ENCODE measurements around the gene GALNT18.

DNA sequence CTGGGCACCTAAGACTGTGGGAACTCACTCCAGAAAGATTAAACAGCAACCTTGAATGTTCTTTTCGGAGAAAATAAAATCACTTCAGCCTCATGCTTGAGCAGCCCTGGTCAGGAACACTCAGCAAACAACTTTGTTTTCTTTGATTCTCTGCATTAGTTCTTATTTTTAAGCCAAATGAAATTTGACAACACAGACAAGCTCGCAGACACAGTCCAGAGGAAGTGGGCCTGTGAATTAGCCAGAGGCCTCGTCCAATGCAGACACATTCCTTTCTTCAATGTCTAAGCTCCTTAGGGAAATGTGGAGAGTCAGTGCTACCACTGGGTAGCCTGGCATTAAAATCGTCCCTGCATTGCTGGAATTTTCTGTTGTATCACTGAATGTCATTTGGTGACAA is 205.9 kb downstream of the GALNT18 start:
- TF ChIP-seq POLR2AphosphoS5 (IDR thresholded peaks at IDR 0.05) (no peak), POLR2A (IDR thresholded peaks at IDR 0.05) (no peak)
- TF ChIP-seq, protein P1, sequence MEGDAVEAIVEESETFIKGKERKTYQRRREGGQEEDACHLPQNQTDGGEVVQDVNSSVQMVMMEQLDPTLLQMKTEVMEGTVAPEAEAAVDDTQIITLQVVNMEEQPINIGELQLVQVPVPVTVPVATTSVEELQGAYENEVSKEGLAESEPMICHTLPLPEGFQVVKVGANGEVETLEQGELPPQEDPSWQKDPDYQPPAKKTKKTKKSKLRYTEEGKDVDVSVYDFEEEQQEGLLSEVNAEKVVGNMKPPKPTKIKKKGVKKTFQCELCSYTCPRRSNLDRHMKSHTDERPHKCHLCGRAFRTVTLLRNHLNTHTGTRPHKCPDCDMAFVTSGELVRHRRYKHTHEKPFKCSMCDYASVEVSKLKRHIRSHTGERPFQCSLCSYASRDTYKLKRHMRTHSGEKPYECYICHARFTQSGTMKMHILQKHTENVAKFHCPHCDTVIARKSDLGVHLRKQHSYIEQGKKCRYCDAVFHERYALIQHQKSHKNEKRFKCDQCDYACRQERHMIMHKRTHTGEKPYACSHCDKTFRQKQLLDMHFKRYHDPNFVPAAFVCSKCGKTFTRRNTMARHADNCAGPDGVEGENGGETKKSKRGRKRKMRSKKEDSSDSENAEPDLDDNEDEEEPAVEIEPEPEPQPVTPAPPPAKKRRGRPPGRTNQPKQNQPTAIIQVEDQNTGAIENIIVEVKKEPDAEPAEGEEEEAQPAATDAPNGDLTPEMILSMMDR (IDR thresholded peaks at IDR 0.05) = no peak

Measured in prostate gland (tissue), 2 donors.